HCT116 (cell line): ENCODE results near the gene IRX6.

Source experiments
- EZH2 ChIP-seq: fragments of 200-600 bp; sonication (generic); IDR thresholded peaks from 2 replicates; pipeline ENCODE4 v1.6.1; 2017; ENCODE audit warnings: antibody characterized with exemption, mixed run types
- JUND ChIP-seq: IDR thresholded peaks from 2 replicates; pipeline ENCODE4 v1.6.1; 2012
- POLR2A ChIP-seq: IDR thresholded peaks from 2 replicates; pipeline ENCODE4 v1.7.0; 2011; ENCODE audit warnings: borderline replicate concordance; ENCODE audit not compliant: insufficient read depth, insufficient read length; ENCODE audit errors: extremely low read depth
- POLR2AphosphoS5 ChIP-seq: IDR thresholded peaks from 2 replicates; pipeline ENCODE4 v1.6.1; 2011; ENCODE audit warnings: mild to moderate bottlenecking, low read depth, low read length, moderate library complexity
- TF ChIP-seq, protein P1 (sequence below), 3 experiments: fragments of 200-600 bp in 1 of 3; sonication (generic) in 1 of 3; IDR thresholded peaks in 2 of 3; conservative IDR thresholded peaks in 1 of 3; 2 replicates each; pipeline ENCODE4 v1.5.1; 2012 to 2017; ENCODE audit warnings: low read depth in 2 of 3, low read length in 2 of 3, antibody characterized with exemption in 1 of 3, borderline replicate concordance in 1 of 3, control low read depth in 1 of 3, mild to moderate bottlenecking in 1 of 3, mixed read lengths in 1 of 3, mixed run types in 1 of 3, moderate library complexity in 1 of 3; ENCODE audit not compliant: insufficient read depth in 1 of 3
- TF ChIP-seq, protein P2 (sequence below): IDR thresholded peaks from 2 replicates; pipeline ENCODE4 v1.6.1; 2012; ENCODE audit warnings: low read depth

DNA sequence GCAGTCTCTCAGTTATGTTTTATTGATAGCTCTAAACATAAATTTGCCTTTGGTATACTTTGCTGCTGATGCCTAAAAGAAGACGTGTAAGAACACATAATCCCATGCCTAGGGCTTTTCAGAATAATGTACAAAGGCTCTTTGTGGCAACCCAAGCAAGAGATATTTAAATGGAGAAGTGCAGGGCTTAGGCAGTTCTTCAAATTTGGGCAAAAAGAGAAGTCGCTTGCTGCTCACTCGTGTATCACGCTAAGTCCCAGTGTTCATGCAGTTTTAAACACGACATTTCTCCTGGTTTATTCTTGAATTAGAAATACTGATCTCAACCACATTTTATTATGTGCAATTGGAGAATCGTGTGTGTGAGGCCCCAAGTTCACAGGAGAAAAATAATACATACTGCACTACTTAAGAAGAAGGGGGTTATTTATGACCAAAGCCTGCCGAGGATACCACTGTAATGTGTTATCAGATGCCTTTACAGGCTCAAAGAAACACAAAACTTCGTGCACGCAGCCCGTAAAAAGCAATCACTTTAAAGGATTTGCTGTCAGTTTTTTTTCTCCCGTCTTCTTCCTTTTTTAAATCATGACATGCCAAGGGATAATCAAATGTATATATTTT is 22.5 kb upstream of the IRX6 start:
- TF ChIP-seq, protein P1, sequence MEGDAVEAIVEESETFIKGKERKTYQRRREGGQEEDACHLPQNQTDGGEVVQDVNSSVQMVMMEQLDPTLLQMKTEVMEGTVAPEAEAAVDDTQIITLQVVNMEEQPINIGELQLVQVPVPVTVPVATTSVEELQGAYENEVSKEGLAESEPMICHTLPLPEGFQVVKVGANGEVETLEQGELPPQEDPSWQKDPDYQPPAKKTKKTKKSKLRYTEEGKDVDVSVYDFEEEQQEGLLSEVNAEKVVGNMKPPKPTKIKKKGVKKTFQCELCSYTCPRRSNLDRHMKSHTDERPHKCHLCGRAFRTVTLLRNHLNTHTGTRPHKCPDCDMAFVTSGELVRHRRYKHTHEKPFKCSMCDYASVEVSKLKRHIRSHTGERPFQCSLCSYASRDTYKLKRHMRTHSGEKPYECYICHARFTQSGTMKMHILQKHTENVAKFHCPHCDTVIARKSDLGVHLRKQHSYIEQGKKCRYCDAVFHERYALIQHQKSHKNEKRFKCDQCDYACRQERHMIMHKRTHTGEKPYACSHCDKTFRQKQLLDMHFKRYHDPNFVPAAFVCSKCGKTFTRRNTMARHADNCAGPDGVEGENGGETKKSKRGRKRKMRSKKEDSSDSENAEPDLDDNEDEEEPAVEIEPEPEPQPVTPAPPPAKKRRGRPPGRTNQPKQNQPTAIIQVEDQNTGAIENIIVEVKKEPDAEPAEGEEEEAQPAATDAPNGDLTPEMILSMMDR (IDR thresholded peaks at IDR 0.05 in 2 of 3, conservative IDR thresholded peaks at IDR 0.05 in 1 of 3; ENCODE audit: borderline replicate concordance in 1 of 3, insufficient read depth in 1 of 3, low read depth in 2 of 3, low read length in 2 of 3) = no peak
- TF ChIP-seq, protein P2, sequence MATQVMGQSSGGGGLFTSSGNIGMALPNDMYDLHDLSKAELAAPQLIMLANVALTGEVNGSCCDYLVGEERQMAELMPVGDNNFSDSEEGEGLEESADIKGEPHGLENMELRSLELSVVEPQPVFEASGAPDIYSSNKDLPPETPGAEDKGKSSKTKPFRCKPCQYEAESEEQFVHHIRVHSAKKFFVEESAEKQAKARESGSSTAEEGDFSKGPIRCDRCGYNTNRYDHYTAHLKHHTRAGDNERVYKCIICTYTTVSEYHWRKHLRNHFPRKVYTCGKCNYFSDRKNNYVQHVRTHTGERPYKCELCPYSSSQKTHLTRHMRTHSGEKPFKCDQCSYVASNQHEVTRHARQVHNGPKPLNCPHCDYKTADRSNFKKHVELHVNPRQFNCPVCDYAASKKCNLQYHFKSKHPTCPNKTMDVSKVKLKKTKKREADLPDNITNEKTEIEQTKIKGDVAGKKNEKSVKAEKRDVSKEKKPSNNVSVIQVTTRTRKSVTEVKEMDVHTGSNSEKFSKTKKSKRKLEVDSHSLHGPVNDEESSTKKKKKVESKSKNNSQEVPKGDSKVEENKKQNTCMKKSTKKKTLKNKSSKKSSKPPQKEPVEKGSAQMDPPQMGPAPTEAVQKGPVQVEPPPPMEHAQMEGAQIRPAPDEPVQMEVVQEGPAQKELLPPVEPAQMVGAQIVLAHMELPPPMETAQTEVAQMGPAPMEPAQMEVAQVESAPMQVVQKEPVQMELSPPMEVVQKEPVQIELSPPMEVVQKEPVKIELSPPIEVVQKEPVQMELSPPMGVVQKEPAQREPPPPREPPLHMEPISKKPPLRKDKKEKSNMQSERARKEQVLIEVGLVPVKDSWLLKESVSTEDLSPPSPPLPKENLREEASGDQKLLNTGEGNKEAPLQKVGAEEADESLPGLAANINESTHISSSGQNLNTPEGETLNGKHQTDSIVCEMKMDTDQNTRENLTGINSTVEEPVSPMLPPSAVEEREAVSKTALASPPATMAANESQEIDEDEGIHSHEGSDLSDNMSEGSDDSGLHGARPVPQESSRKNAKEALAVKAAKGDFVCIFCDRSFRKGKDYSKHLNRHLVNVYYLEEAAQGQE = no peak
- TF ChIP-seq POLR2A (no peak), POLR2AphosphoS5 (no peak), JUND (no peak), EZH2 (no peak)
